Cardiac septum (tissue), 1 donor: Measurements from ENCODE around the gene AGAP1. TPM values are rescaled to one million over a fixed set of nuclear protein-coding genes. Genes with fewer than 3 reads are reported as not detected.

Experiments used
- DNase-seq: peaks from one replicate; pipeline ENCODE4 v3.0.0-alpha.2; 2020; ENCODE audit warnings: low spot score
- intact Hi-C: fragments of 100-400 bp; cut with DNase I; formaldehyde crosslinking; loops from one replicate; pipeline ENCODE4 v1.14.0; 2022
- total RNA-seq: library from RNA; stranded (reverse); fragmentation: NEBNext Ultra II Directional; extraction: Animal tissue kit (Norgen Biotek cat#: 25700); gene quantifications from one replicate; pipeline ENCODE4 v1.2.1, GENCODE V29; 2021
- donor health status: DM: no; HTN: no; CAD: no.

Gene AGAP1
- total RNA-seq, 1 donor from 2014 or later, result 18.7 TPM

GRCh38 chr2:235779444-235779896 is 285.6 kb downstream of the AGAP1 start:
- intact Hi-C loops, result loop anchor here (2.0 kb wide), 1 partner anchor 401 kb away; no protein-coding TSS in a partner anchor
- DNase-seq, result no peak

- no peak for DNase-seq
- intact Hi-C loops, result no loop called here
These were observed 286.6 kb downstream of the AGAP1 start for GRCh38 chr2:235780401-235780800.

GRCh38 chr2:235781775-235782174 is 287.9 kb downstream of the AGAP1 start:
- DNase-seq, result no peak
- intact Hi-C loops, result no loop called here

GRCh38 chr2:235784788-235785187 is 290.9 kb downstream of the AGAP1 start:
- no peak for DNase-seq
- intact Hi-C loops, result no loop called here

GRCh38 chr2:235789552-235789951 is 295.7 kb downstream of the AGAP1 start:
- intact Hi-C loops, result no loop called here
- no peak for DNase-seq

- no peak for DNase-seq
- intact Hi-C loops, result no loop called here
These were observed 299.4 kb downstream of the AGAP1 start for GRCh38 chr2:235793163-235793752.

GRCh38 chr2:235799281-235799680 is 305.4 kb downstream of the AGAP1 start:
- intact Hi-C loops, result no loop called here
- DNase-seq, result no peak

GRCh38 chr2:235802542-235802941 is 308.7 kb downstream of the AGAP1 start:
- intact Hi-C loops, result no loop called here
- DNase-seq, result no peak

- intact Hi-C loops, result no loop called here
These were observed 309.2 kb downstream of the AGAP1 start for GRCh38 chr2:235803028-235803427.

GRCh38 chr2:235804676-235805075 is 310.8 kb downstream of the AGAP1 start:
- no peak for DNase-seq
- intact Hi-C loops, result no loop called here

More at GRCh38 chr2:235803028-235803427, 309.2 kb downstream of the AGAP1 start:
- no peak for DNase-seq

GRCh38 chr2:235806986-235807750 is 313.3 kb downstream of the AGAP1 start:
- no peak for DNase-seq
- intact Hi-C loops, result no loop called here

GRCh38 chr2:235808366-235808765 is 314.5 kb downstream of the AGAP1 start:
- intact Hi-C loops, result no loop called here
- no peak for DNase-seq

- no peak for DNase-seq
- intact Hi-C loops, result no loop called here
These were observed 316.4 kb downstream of the AGAP1 start for GRCh38 chr2:235810252-235810651.

- intact Hi-C loops, result no loop called here
- DNase-seq, result no peak
These were observed 317.0 kb downstream of the AGAP1 start for GRCh38 chr2:235810846-235811245.

- DNase-seq, result no peak
- intact Hi-C loops, result no loop called here
These were observed 317.8 kb downstream of the AGAP1 start for GRCh38 chr2:235811446-235812184.

GRCh38 chr2:235812185-235812665 is 318.4 kb downstream of the AGAP1 start:
- intact Hi-C loops, result no loop called here
- DNase-seq, result no peak

- DNase-seq, result no peak
- intact Hi-C loops, result no loop called here
These were observed 319.6 kb downstream of the AGAP1 start for GRCh38 chr2:235813398-235813797.

- intact Hi-C loops, result no loop called here
These were observed 326.7 kb downstream of the AGAP1 start for GRCh38 chr2:235820571-235820970.

GRCh38 chr2:235824331-235824730 is 330.5 kb downstream of the AGAP1 start:
- intact Hi-C loops, result no loop called here
- no peak for DNase-seq

More at GRCh38 chr2:235820571-235820970, 326.7 kb downstream of the AGAP1 start:
- DNase-seq, result no peak

GRCh38 chr2:235825946-235826345 is 332.1 kb downstream of the AGAP1 start:
- intact Hi-C loops, result no loop called here
- no peak for DNase-seq
